ENCODE results near the gene BFAR.
"Not testable (repeated sequence)": the region's sequence is repeated elsewhere in the genome, so short reads cannot be mapped to it uniquely, and the experiment has no call there.

- not testable (repeated sequence) for TF ChIP-seq CTCF (IDR thresholded peaks at IDR 0.05; ENCODE audit: low read depth, low read length); EZH2phosphoT487 (IDR thresholded peaks at IDR 0.05; ENCODE audit: low read depth)
Observed at GRCh38 chr16:14694129-14694528, 61.4 kb downstream of the BFAR start, which contains the start of gene PLA2G10.
